HG03060 (cell line): ENCODE results near the gene PRADC1.

Source experiments
- ATAC-seq: cut with Tn5 transposase; IDR thresholded peaks from one replicate; pipeline ENCODE4 v1.9.1; 2021; ENCODE audit warnings: low read depth, moderate number of reproducible peaks; ENCODE audit not compliant: unreplicated experiment

The PRADC1 gene

DNA sequence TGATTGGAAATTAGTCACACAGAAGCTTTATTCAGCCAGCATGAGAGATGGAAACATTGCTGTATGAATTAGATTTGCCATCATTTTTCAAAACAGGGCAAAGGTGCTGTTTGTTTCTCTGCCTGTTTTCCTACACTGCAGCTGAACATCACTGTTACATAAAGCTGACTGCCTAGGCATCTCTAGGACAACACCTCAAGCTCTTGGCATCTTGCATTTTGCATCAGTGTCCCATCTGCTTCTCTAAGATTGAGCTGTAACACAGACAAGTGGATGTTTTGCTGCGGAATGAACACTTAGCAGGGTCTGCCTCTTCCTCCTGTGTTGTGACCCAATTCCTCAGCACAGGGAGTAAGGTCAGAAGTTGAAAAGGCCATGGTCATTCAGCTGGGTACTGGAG, 5.9 kb upstream of the PRADC1 start:
- no peak for ATAC-seq

DNA sequence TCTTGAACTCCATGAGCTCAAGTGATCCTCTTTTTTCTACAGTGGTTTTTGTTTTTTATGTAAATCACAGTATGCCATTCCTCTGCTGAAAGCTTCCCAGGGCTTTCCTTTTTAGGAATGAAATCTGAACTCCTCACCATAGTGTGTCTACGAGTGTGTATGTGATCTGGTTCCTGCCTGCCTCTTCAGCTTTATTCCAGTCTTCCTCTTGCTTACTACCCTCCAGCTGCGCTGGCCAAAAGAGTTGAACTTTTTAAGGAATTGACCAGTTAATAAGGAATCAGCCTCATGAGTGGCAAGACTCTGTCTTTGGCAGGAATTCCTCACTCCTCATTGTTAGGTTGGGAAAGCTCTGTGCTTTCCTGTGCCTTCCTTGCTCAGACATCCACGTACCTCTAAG, 5.1 kb upstream of the PRADC1 start:
- ATAC-seq: no peak

DNA sequence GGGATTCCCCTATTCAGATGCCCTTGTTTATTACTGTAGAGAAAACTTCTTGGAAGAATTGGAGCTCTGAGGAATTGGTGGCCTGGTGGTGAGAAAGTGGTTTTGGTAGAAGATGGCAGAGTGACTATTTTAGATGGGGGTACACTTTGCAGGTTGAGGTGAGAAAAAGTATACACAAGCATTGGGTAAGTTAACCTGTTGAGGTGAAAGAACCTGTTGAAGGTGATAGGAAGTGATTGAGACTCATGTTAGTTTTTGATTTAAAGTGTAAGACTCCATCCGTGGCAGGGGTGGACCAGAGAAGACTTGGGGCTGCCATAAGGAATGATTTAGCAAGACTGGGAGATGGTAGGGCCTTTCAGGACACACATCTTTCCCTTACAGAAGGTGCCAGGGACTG, 4.1 kb upstream of the PRADC1 start:
- ATAC-seq: no peak

DNA sequence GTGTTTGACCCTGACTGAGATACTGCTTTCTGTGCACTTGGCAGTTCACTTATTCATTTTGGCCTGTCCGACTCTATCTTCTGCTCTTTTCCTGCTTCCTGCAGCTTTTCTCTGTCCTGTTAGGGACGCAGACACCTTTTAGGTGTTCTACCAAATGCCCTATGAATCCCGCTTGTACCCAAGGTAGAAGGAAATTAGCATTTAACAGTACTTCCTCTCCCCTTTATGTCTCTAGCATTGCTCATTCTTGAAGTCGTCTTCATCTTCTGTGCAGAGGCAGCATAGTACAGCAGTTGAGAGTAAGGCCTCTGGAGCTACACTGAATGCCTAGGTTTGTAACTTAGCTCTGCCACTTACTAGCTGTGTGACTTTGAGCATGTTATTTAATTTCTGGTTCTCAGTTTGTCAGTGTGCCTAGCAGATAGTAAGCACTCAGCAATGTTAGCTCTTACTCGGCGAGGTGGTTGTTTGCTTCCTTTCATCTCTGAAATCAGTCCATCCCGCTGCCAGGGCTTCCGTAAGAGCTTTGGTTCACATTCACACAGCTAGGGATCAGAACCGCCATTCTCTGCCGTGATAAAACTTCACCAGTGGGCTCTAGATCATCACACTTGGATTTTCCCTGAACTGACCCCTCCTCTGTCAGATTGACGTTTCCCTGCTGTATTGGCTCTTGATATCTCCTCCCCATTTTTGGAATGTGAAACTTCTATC, 2.4 kb upstream of the PRADC1 start:
- no peak for ATAC-seq

DNA sequence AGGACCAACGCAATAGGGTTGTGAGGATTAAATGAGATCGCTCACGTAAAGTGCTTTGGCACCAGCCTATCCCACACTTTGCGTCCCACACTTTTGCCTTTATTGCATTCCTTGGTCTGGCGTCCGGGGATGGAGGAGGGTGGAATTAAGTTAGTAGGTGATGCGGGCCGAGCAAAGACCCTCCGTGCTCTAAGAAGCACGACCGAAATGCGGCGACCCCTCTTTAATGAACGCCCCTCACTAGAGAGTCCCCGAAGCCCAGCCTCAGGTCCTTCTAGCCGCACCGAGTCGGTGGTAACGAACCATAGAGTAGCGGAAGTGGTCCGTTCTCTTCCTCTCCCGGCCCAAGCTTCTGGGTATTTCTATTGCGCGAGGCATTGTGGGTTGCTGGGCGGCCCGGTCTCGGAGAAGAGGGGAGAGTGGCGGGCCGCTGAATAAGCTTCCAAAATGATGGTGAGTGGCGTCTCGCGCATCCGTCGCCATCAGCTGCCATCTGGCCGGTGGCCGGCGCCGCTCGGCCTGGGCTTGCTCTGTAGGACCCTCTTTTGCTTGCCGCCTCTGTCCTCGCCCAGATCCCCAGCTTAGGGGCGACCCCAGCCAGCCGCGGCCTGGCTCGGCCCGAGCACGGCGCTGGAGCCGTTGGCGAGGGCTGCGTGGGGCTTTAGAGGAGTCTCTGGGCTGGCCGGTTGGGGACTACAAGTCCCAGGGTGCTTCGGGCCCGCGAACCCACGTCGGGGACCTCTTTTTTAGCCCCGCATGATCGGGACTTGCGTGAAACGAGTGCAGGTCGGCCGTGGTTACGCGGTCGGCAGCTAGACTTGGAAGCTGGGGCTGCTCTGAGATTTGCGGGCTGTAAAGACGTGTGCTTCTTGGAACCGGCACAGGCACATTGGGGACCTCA, 1.1 kb upstream of the PRADC1 start, which contains the start of gene CCT7:
TSS of gene CCT7 (plus strand) at position 377 of the 901 bp plus-strand sequence. CDS start at position 448, 71 bp downstream.
- peak; percentile 41 for ATAC-seq

DNA sequence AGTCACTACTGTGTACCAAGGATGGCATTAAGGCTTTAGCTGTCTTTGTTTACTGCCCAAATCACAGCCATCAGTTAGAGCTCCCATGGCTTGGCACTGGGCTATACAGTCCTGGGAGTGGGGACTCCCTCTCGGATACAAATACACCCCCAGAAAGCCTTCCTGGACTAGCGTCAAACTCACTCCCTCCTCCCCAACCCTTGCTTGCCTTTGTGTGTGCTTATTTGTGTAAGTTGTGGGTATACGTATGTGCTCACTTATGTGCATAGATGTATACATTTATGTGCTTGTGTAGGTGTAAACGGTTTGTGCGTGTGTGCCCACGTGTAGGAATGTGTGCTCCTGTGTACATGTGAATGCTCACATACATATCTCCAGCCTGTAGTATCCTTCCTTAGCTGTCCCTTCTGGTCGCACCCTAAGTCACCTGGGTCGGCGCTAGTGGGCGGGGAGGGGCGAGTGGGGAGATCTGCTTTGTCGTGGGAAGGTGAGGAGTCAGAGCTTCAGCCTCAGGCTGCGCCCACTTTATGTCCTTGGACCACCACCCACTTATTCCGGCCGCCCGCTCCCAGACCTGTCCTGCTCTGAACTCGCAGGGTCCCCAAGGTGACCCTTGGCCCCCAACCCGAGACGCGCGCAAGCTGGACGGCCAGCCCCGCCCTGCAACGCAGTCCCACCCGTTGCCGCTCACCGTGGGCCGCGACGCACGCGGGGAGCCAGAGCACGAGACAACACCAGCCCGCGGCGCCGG, 461 bp downstream of the PRADC1 start:
- ATAC-seq: no peak

DNA sequence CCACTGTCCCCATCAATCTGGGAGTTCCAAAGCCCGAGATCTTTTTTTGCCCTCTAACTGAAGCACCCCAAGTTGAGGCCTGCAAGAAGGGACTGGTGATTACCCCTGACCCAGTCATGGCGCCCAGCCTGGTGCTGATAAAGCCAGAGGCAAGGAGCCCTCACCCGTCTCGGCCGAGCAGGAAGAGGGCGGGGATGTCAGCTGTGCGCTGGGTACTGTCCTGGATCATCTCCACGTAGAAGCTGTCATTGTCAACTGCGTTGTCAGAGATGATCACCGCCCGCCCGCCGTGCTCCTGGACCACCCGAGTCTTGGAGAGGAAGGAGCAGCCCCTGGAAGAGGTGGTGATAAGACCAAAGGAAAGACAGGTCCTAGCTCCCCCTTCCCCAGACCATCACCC, 4.4 kb downstream of the PRADC1 start:
- no peak for ATAC-seq

DNA sequence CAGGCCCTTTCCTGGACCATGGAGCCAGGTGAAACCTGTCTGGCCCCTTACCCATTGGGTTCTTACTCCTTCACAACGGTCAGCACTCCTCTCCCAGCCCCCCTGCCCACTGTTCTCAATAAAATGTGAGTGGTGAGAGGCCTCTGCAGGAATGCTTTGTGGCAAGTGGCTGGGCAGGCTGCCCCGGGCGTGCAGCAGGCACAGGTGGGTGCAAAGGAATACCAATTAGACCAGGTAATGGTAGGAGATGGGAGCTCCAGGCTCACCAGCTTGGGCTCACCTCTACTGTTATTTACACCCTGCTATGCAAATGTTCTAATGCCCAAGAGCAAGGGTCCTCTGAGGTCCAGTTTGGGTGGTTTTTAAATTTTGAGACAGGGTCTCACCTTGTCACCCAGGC, 6.0 kb downstream of the PRADC1 start:
- ATAC-seq: no peak

DNA sequence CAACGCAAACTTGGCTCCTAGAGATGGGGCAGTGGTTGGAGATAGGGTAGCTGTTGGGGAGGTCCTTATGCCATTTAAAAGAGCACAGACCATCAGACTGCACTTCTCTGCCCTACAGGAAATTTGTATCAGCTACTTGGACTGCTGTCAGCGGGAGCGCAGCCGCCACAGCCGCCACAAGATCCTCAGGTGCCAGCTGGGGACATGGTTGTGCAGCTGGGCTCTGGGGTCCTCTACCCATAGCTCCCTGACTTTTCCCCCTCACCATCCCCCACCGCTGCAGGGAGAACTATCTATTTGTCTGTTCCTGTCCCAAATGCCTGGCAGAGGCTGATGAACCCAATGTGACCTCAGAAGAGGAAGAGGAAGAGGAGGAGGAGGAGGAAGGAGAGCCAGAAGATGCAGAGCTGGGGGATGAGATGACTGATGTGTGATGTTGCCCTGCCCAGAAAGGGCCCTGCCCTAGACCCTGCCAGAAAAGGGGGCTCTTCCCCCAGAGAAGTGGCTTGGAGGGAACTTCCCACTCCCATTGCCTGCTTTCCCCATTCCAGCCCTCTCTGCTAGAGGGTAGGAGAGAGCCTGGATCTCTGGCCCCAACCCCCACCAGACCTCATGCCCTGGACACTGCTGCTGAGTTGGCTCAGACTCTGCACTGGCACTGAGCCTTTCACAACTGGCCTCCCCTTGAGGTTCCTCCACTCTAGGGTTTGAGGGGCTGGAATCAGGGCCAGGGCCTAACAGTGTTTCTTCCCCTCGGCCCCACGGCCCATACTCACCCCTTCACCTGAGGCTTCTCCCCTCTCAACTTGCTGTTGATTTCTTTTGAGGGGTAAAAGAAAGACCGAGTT, 7.3 kb downstream of the PRADC1 start:
- ATAC-seq: no peak

DNA sequence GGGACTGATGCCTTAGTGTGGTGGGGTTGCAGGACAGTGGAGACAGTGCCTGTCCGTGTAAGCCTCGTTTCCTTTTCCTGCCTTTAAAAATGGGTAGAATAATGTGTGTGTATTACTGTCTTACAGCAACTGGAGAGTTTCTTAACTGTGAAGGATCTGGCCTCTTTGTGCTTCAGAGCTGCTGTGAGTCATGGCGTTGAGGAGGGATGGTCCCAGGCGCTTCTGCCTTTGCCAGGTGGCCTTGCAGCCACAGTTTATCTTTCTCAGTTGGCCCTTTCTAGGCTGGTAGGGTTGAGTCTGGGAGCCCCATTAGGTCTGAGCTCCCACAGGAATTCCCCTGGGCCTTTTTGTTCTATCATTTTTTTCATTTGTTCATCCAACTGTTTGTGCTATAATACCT, 9.2 kb downstream of the PRADC1 start:
- ATAC-seq: no peak

DNA sequence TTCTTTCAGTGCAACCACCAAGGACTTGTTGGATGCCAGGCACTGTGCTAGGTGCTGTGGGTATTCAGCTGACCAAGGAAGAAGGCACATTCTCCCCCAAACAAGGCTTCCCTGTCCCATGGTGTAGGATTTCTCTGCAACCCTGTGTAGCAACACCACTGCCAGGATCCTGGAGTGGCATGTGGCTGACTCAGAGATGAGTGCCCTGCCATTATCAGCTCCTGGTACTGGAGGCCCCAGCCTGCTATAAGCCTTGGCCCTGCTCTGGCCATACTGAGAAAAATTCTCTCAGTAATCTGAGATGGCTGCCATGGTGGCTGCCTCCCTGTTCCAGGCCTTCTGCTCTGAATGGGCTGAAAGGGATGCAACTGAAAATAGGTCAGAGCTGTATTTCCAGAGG, 14.7 kb downstream of the PRADC1 start:
- no peak for ATAC-seq

DNA sequence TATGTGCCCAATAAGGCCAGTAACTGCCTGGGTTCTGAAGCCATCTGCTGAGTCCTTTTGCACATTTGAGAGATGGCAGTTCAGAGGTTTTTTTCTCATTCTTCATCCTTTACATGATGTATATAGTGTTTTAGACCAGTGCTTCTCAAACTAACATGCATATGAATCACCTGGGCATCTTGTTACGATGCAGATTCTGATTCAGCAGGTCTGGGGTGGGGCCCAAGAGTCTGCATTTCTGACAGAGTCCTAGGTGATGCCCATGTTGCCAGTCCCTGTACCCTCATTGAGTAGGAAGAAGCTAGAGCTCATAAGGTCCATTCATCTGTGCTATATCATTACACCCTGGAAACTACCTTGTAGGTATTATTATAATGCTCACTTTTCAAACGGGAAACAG, 15.2 kb downstream of the PRADC1 start:
- ATAC-seq: no peak

DNA sequence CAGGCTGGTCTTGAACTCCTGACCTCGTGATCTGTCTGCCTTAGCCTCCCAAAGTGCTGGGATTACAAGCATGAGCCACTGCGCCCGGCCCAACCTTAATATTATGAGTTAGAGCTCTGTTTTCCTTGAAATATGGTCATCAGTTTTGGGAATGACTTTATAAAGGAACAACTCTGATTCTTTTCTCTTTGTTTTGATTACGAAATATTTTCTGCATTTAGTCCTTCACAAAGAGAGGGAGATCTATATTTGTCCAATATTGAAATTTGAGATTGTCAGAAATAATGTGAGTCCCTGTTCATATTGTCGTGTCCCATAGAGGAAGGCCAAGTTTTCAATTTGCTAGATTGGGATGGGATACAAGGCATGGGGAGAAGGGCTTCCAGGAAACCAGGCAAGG, 15.9 kb downstream of the PRADC1 start:
- no peak for ATAC-seq

DNA sequence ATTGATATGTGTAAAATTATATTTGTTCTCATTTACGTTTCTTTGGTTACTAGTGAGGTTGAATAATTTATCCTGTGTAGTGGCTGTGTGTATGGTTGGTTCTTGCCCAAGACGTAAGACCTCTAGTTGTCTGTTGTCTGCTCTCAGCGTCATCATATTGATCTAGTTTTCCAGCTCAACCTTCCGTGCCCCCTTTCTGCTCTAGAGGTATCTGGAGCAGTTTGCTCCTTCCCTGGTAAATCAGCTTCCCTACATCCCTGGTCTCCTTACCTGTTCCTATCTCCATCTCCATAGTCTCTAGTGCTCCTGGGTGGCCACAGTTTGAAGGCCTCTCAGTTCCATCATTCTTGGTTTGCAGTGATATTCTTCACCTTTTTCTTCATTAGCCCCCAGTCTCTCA, 17.8 kb downstream of the PRADC1 start:
- ATAC-seq: no peak

DNA sequence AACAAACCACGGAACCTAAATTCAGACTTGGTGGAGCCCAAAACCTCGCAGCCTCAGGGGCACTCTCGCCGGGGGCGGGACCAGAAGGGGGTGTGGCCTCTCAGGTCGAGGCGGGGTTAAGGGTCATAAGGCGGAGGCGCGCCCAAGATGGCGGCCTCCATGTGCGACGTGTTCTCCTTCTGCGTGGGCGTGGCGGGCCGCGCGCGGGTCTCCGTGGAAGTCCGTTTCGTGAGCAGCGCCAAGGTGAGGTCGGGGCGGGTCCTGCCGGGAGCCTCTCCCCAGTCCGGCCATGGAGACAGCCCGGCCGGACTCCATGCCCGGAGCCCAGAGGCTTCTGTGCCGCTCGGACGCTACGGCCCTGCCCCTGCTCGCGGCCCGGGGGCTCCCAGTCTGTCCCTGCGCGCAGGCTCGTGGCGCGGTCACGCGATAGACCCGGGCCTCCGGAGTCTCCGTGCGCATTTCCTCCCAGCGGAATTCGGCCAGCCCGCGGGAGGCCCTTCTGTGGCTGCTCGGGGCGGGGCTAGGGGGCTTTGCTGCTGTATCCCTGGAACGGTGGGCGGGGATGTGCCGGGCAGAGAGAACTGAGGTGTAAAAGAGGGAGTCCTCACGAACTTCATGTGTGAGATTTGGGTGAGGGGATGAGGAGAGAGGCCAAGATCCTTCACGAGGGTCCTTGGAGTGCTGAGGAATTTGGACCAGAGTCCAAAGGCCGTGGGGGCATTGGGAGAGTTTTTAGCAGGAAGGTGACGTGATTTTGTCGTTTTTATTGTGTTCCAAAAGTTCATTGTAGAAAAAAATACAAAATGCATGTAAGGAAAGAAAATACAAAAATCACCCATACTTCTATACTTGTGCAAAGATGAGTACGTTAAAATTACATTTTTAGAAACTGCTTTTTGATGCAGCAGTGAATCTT, 18.7 kb downstream of the PRADC1 start, which contains the start of gene SMYD5:
TSS of gene SMYD5 (plus strand) at position 126 of the 916 bp plus-strand sequence. CDS start at position 148, 22 bp downstream.
- ATAC-seq: peak; percentile 82

DNA sequence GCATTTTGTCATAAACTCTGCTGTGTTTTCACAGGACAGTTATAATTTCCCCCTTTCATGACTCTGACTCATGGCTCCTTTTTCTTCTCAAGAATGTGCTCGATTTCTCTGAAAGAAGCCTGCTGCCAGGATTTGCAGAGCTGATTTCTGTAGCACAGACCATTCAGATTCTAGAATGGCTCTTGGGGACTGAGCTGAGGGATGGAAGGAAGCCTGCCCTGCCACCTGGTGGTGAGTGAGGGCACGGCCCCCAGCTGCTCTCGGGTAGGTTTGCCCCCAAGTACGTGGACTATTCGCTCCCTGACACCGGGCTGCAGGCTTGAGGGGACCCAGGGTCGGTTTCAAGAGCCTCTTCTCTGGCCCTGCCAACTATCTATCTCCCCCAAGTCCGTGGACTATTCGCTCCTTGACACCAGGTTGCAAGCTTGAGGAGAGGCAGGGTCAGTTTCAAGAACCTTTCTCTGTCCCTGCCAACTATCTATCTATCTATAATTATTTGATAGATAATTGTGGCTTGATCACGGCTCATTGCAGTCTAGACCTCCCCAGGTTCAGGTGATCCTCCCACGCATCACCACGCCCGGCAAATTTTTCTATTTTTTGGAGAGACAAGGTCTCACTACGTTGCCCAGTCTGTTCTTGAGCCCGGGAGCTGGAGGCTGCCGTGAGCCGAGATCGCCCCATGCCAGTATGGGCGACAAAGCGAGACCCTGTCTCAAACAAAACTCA, 20.4 kb downstream of the PRADC1 start:
- ATAC-seq: peak; percentile 31

DNA sequence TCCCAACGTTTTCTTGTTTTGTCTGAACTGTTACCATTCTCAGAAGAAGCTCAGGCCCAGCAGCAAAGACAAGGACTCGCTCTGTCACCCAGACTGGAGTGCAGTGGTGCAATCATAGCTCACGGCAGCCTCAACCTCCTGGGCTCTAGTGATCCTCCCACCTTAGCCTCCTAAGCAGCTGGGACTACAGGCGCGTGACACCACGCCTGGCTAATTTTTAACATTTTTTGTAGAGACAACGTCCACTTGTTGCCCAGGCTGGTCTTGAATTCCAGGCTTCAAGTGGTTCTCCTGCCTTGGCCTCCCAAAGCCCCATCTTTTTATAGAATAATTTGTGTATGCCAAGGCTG, 21.0 kb downstream of the PRADC1 start:
- no peak for ATAC-seq

DNA sequence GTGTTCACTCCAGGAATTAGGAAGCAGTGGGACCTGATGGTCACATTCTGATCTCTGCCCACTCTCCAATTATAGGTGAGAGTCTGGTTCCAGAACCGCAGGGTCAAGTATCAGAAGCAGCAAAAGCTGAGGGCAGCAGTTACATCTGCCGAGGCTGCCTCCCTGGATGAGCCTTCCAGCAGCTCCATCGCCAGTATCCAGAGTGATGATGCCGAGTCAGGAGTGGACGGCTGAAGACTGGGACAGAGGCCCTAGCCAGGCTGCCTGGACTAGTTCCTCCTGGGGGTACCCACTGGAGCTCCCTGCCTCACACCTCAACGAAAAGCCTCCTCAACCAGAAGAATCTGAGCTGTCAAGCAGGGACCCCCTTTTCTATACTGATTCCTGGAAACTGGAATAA, 22.3 kb downstream of the PRADC1 start:
- ATAC-seq: no peak
